ENCODE results near the gene MEN1.

DNA sequence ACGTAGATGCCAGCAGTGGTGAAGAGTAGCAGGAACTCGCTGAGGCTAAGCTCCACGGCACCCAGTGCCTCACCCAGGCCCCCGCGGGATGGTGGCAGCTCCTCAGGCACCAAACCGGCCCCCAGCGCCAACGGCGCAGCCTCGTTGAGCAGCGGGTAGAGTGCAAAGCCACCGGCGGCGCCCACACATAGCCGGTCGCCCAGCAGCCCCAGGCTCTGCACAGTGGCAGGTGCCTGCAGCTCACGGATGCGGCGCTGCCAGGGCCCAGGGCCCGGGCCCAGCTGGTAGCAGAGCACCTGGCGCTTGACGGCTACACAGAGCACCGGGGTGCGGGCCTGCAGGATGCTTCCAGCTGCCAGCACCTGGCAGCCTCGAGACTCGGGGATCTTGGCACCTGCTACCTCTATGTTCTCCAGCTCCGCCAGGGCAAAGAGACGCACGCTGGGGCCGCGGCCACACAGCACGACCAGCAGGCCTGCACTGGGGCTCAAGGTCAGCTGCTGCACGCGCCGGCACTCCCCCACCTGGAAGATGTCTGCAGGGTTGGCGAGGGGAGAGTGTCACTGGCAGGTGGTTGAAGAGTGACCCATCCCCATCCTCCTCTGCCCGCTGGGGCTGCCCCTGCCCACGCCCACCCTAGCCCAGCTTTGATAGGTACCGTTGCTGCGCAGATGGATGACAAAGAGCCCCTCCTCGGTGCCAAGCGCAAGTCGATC is 19.3 kb upstream of the MEN1 start:
- TF ChIP-seq POLR2AphosphoS5 (IDR thresholded peaks at IDR 0.05; ENCODE audit: low read depth, low read length) (no peak), POLR2A (IDR thresholded peaks at IDR 0.05; ENCODE audit: low read depth, low read length) (no peak), PAX5 (IDR thresholded peaks at IDR 0.05; ENCODE audit: insufficient read depth, low read length, severe bottlenecking) (no peak)
